Central memory CD8-positive, alpha-beta T cell (primary cell): ENCODE results near the gene OR13F1.

Source experiments
- ATAC-seq: fragments of 150-1000 bp; cut with Tn5 transposase; replicated peaks from 2 replicates; pipeline ENCODE4 v1.10.0; 2022; ENCODE audit warnings: mild to moderate bottlenecking, moderate FRiP score, moderate number of reproducible peaks; ENCODE audit not compliant: poor library complexity, severe bottlenecking; ENCODE audit errors: extremely low read depth
- DNase-seq, 2 donors: peaks; one replicate each; pipeline ENCODE4 v3.0.0; 2021; ENCODE audit warnings: low spot score in 2 of 2
- H3K27ac Mint-ChIP-seq: one replicate; pipeline ENCODE4 v1.8.0; 2022; ENCODE audit warnings: low read depth, mild to moderate bottlenecking, moderate library complexity, mixed read lengths
- H3K27me3 Mint-ChIP-seq: one replicate; pipeline ENCODE4 v1.8.0; 2022; ENCODE audit warnings: mixed read lengths
- H3K36me3 Mint-ChIP-seq: one replicate; pipeline ENCODE4 v1.8.0; 2022; ENCODE audit warnings: mild to moderate bottlenecking, moderate library complexity, mixed read lengths; ENCODE audit not compliant: insufficient read depth
- H3K4me1 Mint-ChIP-seq: one replicate; pipeline ENCODE4 v1.8.0; 2022; ENCODE audit warnings: mixed read lengths
- H3K4me3 Mint-ChIP-seq: one replicate; pipeline ENCODE4 v1.8.0; 2022; ENCODE audit warnings: mild to moderate bottlenecking, moderate library complexity, mixed read lengths
- H3K9me3 Mint-ChIP-seq: one replicate; pipeline ENCODE4 v1.8.0; 2022; ENCODE audit warnings: mixed read lengths

The OR13F1 gene

DNA sequence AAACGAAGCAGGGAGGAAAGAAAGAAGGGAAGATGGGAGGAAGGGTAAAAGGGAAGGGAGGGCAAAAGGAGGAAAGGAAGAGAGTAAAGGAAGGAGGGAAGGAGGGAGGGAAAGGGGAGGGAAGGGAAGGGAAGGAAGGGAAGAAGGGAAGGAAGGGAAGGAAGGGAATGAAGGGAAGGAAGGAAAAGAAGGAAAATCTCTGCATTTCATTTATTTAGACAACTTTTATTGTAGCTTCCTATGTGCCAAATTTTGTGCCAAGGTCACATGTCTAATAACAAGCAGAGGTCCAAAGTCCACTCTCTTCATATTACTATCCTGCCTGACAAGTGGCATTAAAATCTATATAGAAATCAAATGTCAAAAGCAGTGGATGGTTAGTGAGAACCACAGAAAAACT is 35.2 kb downstream of the OR13F1 start:
- H3K9me3 Mint-ChIP-seq = peaks cover 12% of the 10 kb centered on the region
- H3K4me1 Mint-ChIP-seq = no peaks in the 10 kb centered on the region
- H3K27ac Mint-ChIP-seq = no peak overlapping the region
- no peaks in the 10 kb centered on the region for H3K36me3 Mint-ChIP-seq
- DNase-seq (no peak), ATAC-seq (no peak)
- H3K4me3 Mint-ChIP-seq = no peak overlapping the region
- H3K27me3 Mint-ChIP-seq = no peaks in the 10 kb centered on the region

DNA sequence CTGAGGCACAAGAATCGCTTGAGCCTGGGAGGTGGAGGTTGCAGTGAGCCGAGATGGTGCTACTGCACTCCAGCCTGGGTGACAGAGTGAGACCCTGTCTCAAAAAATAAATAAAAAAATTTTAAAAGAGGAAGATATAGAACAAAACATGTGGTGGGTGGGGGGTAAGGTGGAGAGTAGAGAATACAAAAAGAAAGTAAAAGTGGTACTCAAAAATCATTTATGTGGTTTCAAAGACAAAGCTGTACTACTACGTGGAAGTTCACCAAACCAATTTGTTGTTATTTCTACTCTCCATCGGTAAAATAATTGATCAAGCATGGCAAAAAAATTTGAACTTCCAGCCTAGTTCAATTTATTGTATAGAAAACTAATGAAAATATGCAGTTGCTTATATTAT is 40.6 kb downstream of the OR13F1 start:
- ATAC-seq (no peak), DNase-seq (no peak)
- Mint-ChIP-seq H3K36me3 (no peaks in the 10 kb centered on the region), H3K4me1 (no peaks in the 10 kb centered on the region), H3K4me3 (no peak overlapping the region), H3K9me3 (no peaks in the 10 kb centered on the region), H3K27me3 (no peaks in the 10 kb centered on the region), H3K27ac (no peak overlapping the region)

DNA sequence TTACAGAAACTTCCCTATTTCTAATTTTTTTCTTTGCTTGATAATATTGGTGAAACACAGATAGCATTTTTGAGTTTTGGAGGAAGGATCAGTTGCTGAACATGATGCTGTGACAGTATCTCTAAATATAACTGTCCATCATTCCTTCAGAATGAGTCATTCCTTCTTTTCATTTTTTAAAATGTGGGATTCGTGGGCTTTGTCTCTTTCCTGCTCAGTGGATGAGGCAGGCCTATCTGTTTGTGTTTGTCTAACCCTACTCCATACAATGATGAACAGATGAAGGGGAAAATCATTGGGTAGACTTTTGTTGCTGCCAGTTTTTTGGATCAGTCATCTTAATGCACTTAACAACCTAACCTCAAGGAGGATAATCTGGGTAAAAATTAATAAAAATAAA is 49.2 kb downstream of the OR13F1 start:
- DNase-seq = no peak
- no peaks in the 10 kb centered on the region for H3K4me1 Mint-ChIP-seq
- peaks cover 11% of the 10 kb centered on the region for H3K9me3 Mint-ChIP-seq
- H3K36me3 Mint-ChIP-seq = no peaks in the 10 kb centered on the region
- no peak overlapping the region for H3K27ac Mint-ChIP-seq
- H3K27me3 Mint-ChIP-seq = no peaks in the 10 kb centered on the region
- no peak for ATAC-seq
- no peak overlapping the region for H3K4me3 Mint-ChIP-seq
